Stimulated activated CD4-positive, alpha-beta T cell treated with anti-CD3 and anti-CD28 coated beads, Interleukin-4, amount 100 ng/mL, for 1 hour (primary cell): ENCODE data around the gene TTC12.

Experiments
- DNase-seq: peaks from one replicate; pipeline ENCODE4 v3.0.0-alpha.2; 2020

TTC12 gene

GRCh38 chr11:113314389-113315301 is at the start of gene TTC12:
Gene TTC12, plus strand, starts transcription at chr11:113314583. Its CDS starts 1,675 bp downstream, at chr11:113316258.
- peak; percentile 93 for DNase-seq

- DNase-seq = no peak
Observed at GRCh38 chr11:113265362-113265761, 49.0 kb upstream of the TTC12 start.

- no peak for DNase-seq
Observed at GRCh38 chr11:113267493-113267892, 46.9 kb upstream of the TTC12 start.

- DNase-seq = no peak
Observed at GRCh38 chr11:113269096-113269495, 45.3 kb upstream of the TTC12 start.

- DNase-seq = no peak
Observed at GRCh38 chr11:113269636-113270035, 44.7 kb upstream of the TTC12 start.

GRCh38 chr11:113270080-113270479 is 44.3 kb upstream of the TTC12 start:
- no peak for DNase-seq

- DNase-seq = no peak
Observed at GRCh38 chr11:113271551-113272245, 42.7 kb upstream of the TTC12 start.

GRCh38 chr11:113272281-113272680 is 42.1 kb upstream of the TTC12 start:
- DNase-seq = no peak

GRCh38 chr11:113272927-113273615 is 41.3 kb upstream of the TTC12 start:
- DNase-seq = no peak

GRCh38 chr11:113273720-113274119 is 40.7 kb upstream of the TTC12 start:
- no peak for DNase-seq

- no peak for DNase-seq
Observed at GRCh38 chr11:113274713-113275582, 39.4 kb upstream of the TTC12 start.

GRCh38 chr11:113275602-113276001 is 38.8 kb upstream of the TTC12 start:
- no peak for DNase-seq

GRCh38 chr11:113276466-113276865 is 37.9 kb upstream of the TTC12 start:
- no peak for DNase-seq

GRCh38 chr11:113277907-113278306 is 36.5 kb upstream of the TTC12 start:
- no peak for DNase-seq

- no peak for DNase-seq
Observed at GRCh38 chr11:113278481-113278880, 35.9 kb upstream of the TTC12 start.

- DNase-seq = no peak
Observed at GRCh38 chr11:113278925-113279324, 35.5 kb upstream of the TTC12 start.

GRCh38 chr11:113279591-113279990 is 34.8 kb upstream of the TTC12 start:
- no peak for DNase-seq

- DNase-seq = no peak
Observed at GRCh38 chr11:113281052-113281725, 33.2 kb upstream of the TTC12 start.

- no peak for DNase-seq
Observed at GRCh38 chr11:113282898-113283437, 31.4 kb upstream of the TTC12 start.

GRCh38 chr11:113283881-113284280 is 30.5 kb upstream of the TTC12 start:
- no peak for DNase-seq

- no peak for DNase-seq
Observed at GRCh38 chr11:113286009-113286408, 28.4 kb upstream of the TTC12 start.
